HG03558 (cell line): ENCODE results near the gene HMGCR.

Experiments used
- ATAC-seq: cut with Tn5 transposase; IDR thresholded peaks from one replicate; pipeline ENCODE4 v1.9.1; 2021; ENCODE audit warnings: moderate number of reproducible peaks; ENCODE audit not compliant: unreplicated experiment; ENCODE audit errors: extremely low read depth

Gene HMGCR

DNA sequence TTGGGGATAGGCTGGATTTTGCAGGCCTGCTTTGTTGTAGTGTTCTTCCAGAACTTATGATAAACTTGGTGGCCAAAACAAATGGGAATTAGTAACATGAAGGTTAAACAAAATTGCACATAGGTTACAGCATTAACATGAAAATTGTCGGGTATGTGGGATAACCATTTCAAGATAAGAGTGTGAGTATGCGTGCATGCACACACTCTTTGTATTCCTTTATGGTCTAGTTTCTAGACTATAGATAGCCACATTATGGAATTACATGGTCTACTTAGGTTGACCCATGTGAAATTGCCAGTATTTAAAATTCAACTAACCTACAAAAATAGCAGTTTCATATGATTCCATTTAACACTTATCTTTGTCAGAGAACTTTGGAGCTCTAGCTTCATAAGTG, 1.4 kb downstream of the HMGCR start:
- no peak for ATAC-seq

DNA sequence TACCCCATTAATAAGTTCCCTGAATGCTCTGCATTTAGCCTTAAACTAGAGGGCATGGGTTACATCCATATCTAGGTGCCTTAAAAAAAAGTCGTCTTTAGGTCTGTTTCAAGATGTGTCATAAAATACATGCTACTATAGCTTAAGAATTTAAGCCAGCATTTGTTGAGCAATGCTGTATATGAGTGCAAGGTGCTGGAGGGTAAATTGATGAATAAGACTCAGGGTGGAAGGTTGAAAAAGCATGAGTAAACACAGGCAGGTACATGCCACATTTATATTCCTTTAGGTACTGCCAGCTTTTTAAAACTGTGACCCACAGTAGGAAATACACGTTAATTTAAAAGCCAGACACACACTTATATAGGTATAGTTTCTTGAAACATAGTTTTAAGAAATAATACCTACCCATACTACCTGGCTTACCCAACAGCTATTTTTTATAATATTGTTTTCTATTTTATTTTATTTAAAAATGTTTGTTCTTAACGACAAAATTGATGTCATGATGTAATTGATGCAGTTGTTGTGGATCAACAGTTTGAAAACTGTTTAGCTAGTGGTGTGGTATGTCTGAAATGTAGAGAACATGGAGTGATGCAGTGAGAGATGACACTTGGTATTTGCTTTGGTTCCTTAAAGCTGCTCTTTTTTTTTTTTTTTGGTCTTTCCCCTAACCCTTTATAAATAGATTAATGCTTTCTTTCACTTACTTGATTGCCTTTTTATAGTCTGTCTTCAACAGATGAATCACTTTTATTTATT, 3.9 kb downstream of the HMGCR start:
- ATAC-seq = no peak

DNA sequence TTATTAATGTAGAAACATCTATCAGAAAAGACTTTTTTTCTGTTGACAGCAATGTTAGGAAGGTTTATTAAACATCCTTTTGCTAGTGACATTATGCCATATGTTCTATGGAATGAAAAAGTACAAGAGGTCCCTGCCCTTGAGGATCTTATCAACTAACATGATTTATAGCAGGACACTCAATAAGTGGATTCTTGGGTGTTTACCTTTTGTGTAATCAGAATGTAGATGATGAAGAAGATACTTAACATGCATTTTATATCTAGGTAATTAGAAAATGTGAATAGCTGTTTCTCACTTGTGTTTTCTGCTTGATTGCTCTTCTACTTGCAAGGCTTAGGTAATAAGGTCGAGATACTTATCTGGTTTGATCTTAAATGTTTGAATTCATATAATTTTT, 4.9 kb downstream of the HMGCR start:
- no peak for ATAC-seq

DNA sequence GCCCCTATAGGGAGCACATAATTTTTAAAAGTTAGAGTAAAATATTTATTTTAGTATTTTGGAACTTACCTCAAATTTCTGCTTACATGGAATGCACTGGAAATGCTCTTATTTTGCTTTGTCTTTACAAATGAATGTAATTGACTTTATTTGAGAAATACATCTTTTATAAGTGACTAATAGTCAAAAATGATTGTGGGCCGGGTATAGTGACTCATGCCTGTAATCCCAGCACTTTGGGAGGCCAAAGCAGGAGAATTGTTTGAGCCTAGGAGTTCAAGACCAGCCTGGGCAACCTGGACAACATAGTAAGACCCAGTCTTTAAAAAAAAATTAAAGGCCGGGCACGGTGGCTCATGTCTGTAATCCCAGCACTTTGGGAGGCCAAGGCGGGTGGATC, 5.8 kb downstream of the HMGCR start:
- ATAC-seq = no peak

DNA sequence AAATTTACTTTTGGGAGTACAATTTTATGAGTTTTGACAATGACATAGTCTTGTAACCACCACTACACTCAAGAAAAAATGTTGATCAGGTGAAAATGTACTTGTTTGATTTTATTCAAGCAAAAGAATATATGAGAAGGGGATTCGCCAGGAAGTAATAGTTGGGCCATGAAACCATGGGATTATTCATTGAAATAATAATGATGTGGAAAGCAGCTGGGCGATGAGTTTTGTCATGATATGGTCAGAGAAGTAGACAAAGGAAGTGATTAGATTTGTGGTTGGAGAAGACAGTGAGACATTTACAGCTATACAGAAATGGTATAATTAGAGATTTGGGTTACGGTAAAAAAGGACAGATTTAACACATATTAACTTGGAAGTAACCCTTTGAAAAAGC, 11.2 kb downstream of the HMGCR start:
- ATAC-seq = no peak

DNA sequence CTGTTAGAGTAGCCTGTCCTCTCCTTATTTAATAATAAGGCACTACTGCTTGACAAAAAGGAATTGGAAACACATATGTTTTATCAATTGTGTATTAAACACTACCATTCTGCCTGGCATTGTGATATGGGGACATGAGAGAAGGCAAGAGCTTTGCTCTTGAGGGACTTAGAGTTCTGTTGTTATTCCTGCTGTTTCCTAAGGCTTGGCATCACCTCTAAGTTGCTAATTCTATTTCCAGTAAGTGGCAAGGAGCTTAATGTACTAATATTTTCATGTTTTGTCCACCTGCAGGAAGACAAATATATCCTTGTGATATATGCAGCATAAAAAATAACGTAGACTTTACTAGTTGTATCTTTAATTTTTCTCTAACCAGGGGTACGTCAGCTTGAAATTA, 12.6 kb downstream of the HMGCR start:
- no peak for ATAC-seq

DNA sequence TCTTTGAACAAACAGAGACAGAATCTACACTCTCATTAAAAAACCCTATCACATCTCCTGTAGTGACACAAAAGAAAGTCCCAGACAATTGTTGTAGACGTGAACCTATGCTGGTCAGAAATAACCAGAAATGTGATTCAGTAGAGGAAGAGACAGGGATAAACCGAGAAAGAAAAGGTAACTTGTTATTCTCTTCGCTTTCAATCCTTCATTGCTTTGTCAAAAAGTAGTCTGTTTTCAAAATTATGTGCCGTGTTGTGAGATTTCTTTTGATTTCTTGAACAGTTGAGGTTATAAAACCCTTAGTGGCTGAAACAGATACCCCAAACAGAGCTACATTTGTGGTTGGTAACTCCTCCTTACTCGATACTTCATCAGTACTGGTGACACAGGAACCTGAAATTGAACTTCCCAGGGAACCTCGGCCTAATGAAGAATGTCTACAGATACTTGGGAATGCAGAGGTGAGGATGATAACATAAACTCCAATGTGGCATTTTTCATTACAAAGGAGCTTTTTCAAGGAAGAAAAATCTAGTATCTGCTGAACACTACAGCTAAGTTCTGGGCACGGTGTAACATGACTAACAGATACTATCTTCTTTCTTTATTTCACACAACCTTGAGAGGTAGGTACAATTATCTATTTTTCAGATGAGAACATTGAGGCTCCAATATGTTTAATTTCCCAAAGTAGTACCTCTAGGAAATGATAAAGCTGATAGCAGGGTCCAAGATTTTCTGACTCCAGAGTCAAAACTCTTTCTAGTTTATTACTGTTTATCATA, 14.3 kb downstream of the HMGCR start:
- no peak for ATAC-seq

DNA sequence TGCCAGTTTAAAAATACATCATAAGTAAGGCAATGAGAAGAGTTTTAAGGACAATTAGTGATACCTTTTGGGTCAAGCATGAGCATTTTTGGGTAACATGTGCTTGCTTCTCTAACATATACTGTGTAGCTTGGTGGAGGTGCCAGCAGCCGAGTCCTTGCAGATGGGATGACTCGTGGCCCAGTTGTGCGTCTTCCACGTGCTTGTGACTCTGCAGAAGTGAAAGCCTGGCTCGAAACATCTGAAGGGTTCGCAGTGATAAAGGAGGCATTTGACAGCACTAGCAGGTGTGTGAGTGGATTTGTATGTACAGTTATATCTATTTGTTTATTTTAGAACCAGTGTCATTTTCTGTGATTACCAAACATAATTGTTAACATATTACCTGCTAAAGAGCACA, 18.2 kb downstream of the HMGCR start:
- ATAC-seq = no peak

DNA sequence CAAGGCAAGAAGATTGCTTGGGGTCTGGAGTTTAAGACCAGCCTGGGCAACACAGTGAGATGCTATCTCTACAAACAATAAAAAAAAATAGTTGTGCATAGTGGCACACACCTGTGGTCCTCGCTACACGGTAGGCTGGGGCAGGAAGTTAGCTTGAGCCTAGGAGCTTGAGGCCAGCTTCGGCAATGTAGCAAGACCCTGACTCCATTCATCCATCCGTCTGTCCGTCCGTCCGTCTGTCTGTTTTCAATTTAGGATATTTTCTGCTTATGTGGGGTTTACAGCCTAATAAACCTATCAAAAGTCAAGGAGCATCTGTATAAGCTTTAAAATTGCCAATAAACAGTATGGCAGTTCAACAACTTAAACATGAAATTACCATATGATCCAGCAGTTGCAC, 19.7 kb downstream of the HMGCR start:
- no peak for ATAC-seq

DNA sequence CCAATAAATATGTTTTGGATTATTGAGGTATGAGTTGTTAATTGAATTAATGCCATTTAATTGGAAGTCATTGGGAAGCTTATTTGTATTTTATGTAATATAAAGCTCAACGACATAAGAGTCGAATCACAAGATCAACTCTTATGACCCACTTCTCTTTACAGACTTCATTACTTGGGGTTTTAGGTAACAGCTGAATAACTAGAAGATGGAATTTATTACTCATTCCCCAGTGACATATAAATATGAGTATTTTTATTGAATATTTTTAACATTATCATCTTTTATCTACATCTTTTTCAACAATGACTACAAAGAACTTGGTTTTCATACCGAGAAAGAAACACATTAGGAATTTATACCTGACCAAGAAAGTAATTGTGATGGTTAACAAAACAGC, 21.1 kb downstream of the HMGCR start:
- no peak for ATAC-seq

DNA sequence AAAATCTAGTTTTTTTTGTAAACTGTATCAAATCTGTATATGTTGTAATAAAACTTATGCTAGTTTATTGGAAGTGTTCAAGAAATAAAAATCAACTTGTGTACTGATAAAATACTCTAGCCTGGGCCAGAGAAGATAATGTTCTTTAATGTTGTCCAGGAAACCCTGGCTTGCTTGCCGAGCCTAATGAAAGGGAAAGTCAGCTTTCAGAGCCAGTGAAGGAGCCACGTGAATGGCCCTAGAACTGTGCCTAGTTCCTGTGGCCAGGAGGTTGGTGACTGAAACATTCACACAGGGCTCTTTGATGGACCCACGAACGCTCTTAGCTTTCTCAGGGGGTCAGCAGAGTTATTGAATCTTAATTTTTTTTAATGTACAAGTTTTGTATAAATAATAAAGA, 24.3 kb downstream of the HMGCR start:
- ATAC-seq = no peak

DNA sequence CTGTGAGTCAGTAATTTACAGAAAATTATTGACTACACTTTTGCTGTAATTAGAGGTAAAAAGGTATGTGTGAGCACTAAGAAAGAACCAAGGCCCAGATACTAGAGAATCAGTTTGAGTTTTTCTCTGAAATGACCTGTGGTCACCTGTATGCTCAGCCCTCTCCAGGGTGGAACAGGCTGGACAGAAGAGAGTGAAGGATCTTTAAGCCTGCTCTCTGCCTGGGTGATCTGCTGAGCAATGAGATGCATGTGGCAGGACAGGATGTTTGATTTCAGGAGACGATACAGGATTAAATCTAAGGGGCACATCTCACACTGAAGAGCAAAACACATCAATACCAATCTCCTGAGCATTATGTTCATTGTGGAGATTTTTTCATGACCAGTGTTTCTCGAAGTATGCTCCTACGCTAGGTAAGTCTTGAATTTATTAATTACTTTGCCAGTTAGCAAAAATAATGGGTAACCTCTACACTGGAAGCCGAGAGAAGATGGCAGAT, 25.5 kb downstream of the HMGCR start:
- ATAC-seq = no peak

DNA sequence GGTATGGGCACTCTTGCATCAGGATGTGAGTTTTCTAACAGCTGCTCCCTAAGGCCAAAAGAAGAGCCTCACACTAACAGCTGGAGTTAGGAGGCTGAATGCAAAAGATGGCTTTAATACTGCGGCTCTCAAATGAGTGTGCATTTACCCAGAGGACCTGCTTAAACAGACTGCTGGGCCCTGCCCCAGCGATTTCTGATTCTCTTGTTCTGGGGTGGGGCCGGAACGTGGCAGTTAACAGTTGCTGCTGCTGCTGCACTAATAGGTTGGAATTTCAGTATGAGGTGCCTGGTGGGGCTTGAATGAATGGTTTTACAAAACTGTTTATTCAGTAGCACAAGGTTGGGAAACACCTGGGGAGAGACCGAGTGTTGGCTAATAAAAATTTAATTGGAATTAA, 26.1 kb downstream of the HMGCR start:
- ATAC-seq = no peak

DNA sequence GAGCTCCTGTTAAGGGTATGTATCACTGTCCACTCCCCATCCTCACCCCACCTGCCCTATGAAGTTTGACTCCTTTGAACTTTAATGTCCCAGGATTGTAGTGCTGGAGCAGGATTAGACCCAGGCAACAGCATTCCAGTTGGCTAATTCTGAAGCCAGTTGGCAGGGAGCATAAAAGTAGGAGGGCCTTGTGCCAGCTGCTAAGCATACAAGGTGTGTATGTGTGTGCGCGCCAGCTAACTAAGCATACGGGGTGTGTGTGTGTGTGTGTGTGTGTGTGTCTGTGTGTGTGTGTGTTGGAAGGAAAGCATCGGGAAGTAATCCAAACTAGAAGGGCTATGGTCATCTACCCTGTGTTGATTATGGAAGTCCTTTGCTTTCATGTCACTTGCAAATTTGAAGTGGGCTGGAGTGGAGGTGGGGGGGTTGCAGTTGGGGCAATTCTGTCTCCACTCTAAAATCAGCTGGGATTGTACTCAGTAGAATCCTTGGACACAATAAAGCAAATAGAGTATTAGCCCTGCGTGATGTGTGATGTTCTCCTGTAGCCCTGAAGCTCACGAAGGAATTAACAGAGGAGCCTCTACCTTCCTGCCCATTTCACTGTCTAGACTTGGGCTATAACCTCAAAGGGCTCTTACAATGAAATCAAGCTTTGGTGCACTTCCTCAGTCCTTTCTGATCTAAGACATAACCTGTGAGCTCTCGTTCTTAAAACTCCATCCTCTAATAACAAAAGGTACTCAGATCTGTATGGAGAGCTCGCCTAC, 26.9 kb downstream of the HMGCR start:
- ATAC-seq = no peak

DNA sequence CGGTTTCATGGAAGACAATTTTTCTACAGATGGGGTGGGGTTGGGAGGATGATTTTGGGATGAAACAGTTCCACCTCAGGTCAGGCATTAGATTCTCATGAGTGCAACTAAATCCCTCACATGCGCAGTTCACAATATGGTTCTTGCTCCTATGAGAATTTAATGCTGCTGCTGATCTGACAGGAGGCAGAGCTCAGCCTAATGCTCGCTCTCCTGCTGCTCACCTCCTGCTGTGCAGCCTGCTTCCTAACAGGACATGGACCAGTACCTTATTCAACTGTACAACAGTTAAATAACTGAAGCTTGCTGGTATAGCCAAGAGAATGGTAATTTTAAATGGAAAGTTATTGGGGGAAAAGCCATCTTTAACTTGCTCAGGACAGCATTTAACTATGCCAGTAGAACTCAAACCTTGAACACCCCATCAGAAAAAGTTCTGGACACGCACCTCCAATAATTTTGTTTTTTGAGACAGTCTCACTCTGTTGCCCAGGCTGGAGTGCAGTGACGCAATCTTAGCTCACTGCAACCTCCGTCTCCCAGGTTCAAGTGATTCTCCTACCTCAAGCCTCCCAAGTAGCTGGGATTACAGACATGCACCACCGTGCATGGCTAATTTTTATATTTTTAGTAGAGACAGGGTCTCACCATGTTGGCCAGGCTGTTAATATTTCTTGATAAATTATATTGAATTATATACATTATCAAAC, 27.7 kb downstream of the HMGCR start:
- no peak for ATAC-seq

DNA sequence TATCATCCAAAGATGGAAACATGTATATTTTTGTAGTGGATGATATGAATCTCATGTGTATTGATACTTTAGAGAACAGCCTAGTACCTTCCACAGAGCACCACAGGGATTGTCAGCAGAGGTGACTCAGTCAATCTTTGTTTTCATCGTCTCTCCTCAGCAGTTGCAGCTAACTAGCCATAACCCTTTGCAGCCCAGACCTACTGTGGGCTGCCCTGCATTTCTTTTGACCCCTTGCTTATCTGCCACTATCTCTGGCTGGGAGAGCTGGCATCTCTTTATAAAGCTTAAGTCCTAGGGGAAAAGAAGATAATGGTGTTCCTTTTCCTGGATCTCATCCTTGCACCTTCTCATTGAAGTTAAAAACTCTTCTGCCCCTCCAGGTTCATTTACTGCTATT, 28.7 kb downstream of the HMGCR start:
- ATAC-seq = no peak

DNA sequence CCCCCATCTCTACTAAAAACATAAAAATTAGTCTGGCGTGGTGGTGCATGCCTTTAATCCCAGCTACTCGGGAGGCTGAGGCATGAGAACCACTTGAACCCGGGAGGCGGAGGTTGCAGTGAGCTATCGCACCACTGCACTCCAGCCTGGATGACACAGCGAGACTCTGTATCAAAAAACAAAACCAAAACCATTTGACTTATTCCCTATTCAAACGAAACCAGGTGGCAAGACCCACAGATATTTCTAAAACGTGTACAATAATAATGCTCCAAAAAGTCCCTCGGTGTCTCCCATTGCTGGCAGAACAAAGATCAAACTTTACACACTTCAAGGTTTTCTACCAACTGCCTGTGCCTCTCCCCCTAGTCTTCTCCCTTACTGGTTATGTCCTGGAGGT, 29.8 kb downstream of the HMGCR start:
- ATAC-seq = peak; percentile 58

DNA sequence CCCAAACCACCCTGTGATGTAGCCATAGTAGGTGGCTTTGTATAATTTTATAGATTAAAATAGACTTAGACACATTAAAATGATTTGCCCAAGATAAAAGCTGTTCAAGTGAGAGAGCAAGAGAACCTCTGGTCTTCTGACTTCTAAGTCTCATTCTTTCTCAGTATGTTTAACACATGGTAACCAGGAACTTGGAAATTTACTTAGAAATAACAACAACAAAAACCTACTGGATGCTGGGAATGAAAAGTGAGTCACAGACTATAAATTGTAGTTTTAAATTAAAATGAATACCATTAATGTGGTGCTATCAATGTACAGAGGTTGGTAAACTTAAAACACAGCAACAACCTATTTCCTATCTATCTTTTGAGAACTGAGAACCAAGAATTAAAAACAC, 30.4 kb downstream of the HMGCR start:
- no peak for ATAC-seq

DNA sequence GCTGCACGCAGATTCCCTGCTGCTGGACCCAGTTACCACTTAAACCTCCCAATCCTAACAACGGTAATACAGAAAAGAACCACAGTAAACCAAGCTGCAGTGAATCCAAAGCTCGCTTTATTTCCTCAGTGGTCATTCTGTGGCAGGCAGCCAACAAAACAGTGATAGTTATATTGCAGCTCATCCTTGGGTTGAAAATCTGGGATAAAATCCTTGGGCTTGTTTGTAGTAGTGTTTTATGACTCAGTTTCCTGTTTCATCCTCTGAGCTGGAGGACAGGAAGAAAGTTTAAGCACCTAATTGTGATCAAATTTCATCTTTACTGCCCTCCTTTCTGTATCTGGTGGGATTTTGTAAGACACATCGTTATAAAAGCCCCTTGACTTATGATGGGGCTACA, 31.4 kb downstream of the HMGCR start:
- ATAC-seq = no peak

DNA sequence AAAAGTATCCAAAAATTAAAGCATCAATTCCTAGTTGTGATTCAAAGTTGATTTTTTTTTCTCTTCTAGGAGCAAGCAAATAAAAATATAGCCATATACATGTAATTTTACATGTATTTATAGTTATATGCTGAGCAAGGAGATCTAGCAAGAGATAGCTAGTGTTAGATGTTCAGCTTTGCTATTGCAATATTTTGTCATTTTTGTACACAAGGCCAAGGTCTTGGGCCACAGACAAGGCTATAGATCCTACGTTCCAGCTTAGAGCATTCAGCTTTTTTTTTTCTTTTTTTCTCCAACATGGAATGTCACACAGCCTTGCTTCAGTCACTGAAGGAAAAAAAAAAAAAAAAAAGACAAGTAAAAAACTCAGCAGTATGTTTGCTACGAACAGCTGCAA, 36.8 kb downstream of the HMGCR start:
- ATAC-seq = no peak
